ENCODE results near the gene NGEF.

NGEF gene

DNA sequence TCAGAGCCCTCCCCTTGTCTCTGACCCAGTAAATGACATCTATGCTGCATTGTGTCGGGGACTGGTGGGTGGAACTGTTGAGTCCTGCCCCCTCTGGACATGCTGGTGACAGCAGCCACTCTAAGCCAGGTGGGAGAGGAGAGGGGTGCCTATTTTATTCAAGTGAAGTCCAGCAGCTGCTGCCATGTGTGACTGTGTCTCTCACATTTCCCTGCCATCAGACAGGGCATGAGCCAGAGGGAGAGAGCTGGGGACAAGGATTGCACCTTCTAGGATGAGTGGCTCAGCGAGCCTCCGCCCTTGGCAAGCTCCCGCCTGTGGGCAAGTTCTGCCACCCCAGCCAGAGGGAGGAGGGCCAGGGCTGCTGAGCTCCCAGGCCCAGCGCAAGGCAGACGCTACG, 13.7 kb downstream of the NGEF start:
- TF ChIP-seq POLR2AphosphoS5 (IDR thresholded peaks at IDR 0.05; ENCODE audit: low read depth, low read length) (no peak), FOXP2 (optimal IDR thresholded peaks at IDR 0.05; ENCODE audit: borderline replicate concordance, extremely low read depth, extremely low read length, insufficient read depth) (no peak), TAF1 (IDR thresholded peaks at IDR 0.05; ENCODE audit: borderline replicate concordance, insufficient read depth, low read length) (no peak), SIN3A (IDR thresholded peaks at IDR 0.05; ENCODE audit: borderline replicate concordance, insufficient read depth, low read length) (no peak)
- TF ChIP-seq, protein P1, sequence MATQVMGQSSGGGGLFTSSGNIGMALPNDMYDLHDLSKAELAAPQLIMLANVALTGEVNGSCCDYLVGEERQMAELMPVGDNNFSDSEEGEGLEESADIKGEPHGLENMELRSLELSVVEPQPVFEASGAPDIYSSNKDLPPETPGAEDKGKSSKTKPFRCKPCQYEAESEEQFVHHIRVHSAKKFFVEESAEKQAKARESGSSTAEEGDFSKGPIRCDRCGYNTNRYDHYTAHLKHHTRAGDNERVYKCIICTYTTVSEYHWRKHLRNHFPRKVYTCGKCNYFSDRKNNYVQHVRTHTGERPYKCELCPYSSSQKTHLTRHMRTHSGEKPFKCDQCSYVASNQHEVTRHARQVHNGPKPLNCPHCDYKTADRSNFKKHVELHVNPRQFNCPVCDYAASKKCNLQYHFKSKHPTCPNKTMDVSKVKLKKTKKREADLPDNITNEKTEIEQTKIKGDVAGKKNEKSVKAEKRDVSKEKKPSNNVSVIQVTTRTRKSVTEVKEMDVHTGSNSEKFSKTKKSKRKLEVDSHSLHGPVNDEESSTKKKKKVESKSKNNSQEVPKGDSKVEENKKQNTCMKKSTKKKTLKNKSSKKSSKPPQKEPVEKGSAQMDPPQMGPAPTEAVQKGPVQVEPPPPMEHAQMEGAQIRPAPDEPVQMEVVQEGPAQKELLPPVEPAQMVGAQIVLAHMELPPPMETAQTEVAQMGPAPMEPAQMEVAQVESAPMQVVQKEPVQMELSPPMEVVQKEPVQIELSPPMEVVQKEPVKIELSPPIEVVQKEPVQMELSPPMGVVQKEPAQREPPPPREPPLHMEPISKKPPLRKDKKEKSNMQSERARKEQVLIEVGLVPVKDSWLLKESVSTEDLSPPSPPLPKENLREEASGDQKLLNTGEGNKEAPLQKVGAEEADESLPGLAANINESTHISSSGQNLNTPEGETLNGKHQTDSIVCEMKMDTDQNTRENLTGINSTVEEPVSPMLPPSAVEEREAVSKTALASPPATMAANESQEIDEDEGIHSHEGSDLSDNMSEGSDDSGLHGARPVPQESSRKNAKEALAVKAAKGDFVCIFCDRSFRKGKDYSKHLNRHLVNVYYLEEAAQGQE (IDR thresholded peaks at IDR 0.05; ENCODE audit: insufficient read depth in 1 of 2, low read depth in 2 of 2, low read length in 2 of 2), result no peak

- no peak for TF ChIP-seq POLR2AphosphoS5 (IDR thresholded peaks at IDR 0.05; ENCODE audit: low read depth, low read length)
- TF ChIP-seq, protein P1 (IDR thresholded peaks at IDR 0.05; ENCODE audit: insufficient read depth in 1 of 2, low read depth in 2 of 2, low read length in 2 of 2), result no peak
- no peak for TF ChIP-seq FOXP2 (optimal IDR thresholded peaks at IDR 0.05; ENCODE audit: borderline replicate concordance, extremely low read depth, extremely low read length, insufficient read depth)
- no peak for TF ChIP-seq SIN3A (IDR thresholded peaks at IDR 0.05; ENCODE audit: borderline replicate concordance, insufficient read depth, low read length)
- TF ChIP-seq TAF1 (IDR thresholded peaks at IDR 0.05; ENCODE audit: borderline replicate concordance, insufficient read depth, low read length), result no peak
These were observed 14.4 kb downstream of the NGEF start for GRCh38 chr2:232998666-232998985.

DNA sequence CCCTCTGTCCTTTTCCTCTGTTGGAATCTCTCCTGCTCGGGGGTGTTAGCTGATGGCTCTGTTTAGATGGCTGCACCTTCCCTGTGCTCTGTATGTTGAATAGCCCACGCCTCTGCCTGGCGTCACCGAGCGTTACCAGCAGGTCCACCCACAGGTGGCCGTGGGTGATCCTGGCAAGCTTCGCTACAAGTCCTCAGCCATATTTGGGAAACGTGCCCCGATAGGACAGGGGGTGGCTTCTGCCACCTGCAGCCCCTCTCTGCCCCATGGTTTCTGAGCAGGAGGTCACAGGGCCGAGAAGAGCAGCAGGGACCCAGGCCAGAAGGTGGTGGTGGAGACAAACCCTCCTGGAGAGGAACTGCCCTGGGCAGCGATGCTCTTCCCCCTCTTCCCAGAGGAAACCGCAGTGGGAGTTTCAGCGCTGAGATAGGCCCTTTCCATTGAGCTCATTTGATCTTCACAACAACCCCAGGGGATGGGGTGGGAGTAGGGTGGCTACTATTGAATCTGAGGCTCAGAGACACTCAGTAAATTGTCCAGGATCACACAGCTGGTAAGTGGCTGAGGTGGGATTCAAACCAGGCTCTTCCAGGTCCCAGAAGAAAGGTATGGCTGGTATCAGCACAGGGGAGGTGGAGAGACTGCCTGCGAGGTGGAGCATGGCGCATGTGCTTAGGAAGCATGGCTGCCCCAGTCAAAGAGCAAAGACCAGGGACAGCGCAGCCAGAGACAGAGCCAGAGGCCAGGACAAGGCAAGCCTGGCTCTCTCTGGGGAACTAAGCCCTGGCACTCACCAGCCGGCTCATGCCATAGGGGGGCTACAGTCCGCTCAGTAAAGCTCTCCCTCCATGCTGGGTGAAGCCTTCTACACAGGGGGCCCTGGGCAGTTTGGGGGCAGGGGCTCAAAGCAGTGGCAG, 15.0 kb downstream of the NGEF start:
- no peak for TF ChIP-seq TAF1 (IDR thresholded peaks at IDR 0.05; ENCODE audit: borderline replicate concordance, insufficient read depth, low read length)
- no peak for TF ChIP-seq SIN3A (IDR thresholded peaks at IDR 0.05; ENCODE audit: borderline replicate concordance, insufficient read depth, low read length)
- no peak for TF ChIP-seq FOXP2 (optimal IDR thresholded peaks at IDR 0.05; ENCODE audit: borderline replicate concordance, extremely low read depth, extremely low read length, insufficient read depth)
- TF ChIP-seq, protein P1 (IDR thresholded peaks at IDR 0.05; ENCODE audit: insufficient read depth in 1 of 2, low read depth in 2 of 2, low read length in 2 of 2), result no peak
- no peak for TF ChIP-seq POLR2AphosphoS5 (IDR thresholded peaks at IDR 0.05; ENCODE audit: low read depth, low read length)

GRCh38 chr2:232994446-232994845, 18.6 kb downstream of the NGEF start:
- no peak for TF ChIP-seq POLR2AphosphoS5 (IDR thresholded peaks at IDR 0.05; ENCODE audit: low read depth, low read length)
- no peak for TF ChIP-seq SIN3A (IDR thresholded peaks at IDR 0.05; ENCODE audit: borderline replicate concordance, insufficient read depth, low read length)
- TF ChIP-seq FOXP2 (optimal IDR thresholded peaks at IDR 0.05; ENCODE audit: borderline replicate concordance, extremely low read depth, extremely low read length, insufficient read depth), result no peak
- TF ChIP-seq TAF1 (IDR thresholded peaks at IDR 0.05; ENCODE audit: borderline replicate concordance, insufficient read depth, low read length), result no peak
- TF ChIP-seq, protein P1 (IDR thresholded peaks at IDR 0.05; ENCODE audit: insufficient read depth in 1 of 2, low read depth in 2 of 2, low read length in 2 of 2), result no peak
